Astrocyte (in vitro differentiated cells and primary cell): ENCODE data around the gene PYGO2. TPM values are rescaled to one million over a fixed set of nuclear protein-coding genes. Genes with fewer than 3 reads are reported as not detected.
"Not testable (repeated sequence)": the region's sequence is repeated elsewhere in the genome, so short reads cannot be mapped to it uniquely, and the experiment has no call there.

ENCODE experiments used
- DNase-seq: peaks from one replicate; pipeline ENCODE4 v3.0.0-alpha.2; 2010; ENCODE audit warnings: low read depth
- FAIRE-seq: peaks from 2 replicates; lab custom pipeline; 2011; peaks lifted over from hg19 to GRCh38; lab: Jason Lieb, UNC
- H2AFZ ChIP-seq: 2 replicates; pipeline ENCODE4 v1.6.0; 2012; ENCODE audit warnings: low read depth, low read length, inconsistent platforms
- H3K27ac ChIP-seq: 2 replicates; pipeline ENCODE4 v1.5.1; 2011; ENCODE audit warnings: low read depth, low read length, inconsistent platforms
- H3K27me3 ChIP-seq: 2 replicates; pipeline ENCODE4 v1.6.0; 2011; ENCODE audit warnings: low read length, inconsistent platforms; ENCODE audit not compliant: insufficient read depth
- H3K36me3 ChIP-seq: 2 replicates; pipeline ENCODE4 v1.5.1; 2011; ENCODE audit warnings: low read length, inconsistent platforms; ENCODE audit not compliant: insufficient read depth
- H3K4me1 ChIP-seq: 2 replicates; pipeline ENCODE4 v1.5.1; 2011; ENCODE audit warnings: low read length, inconsistent platforms; ENCODE audit not compliant: insufficient read depth
- H3K4me2 ChIP-seq: 2 replicates; pipeline ENCODE4 v1.6.0; 2012; ENCODE audit warnings: low read length, inconsistent platforms
- H3K4me3 ChIP-seq: 2 replicates; pipeline ENCODE4 v1.5.1; 2011; ENCODE audit warnings: low read depth, mild to moderate bottlenecking, low read length, inconsistent platforms; ENCODE audit not compliant: insufficient read depth
- H3K79me2 ChIP-seq: 2 replicates; pipeline ENCODE4 v1.6.0; 2012; ENCODE audit warnings: mild to moderate bottlenecking, low read length, inconsistent platforms; ENCODE audit not compliant: insufficient read depth
- H3K9ac ChIP-seq: 2 replicates; pipeline ENCODE4 v1.6.0; 2012; ENCODE audit warnings: mild to moderate bottlenecking, low read length, inconsistent platforms
- H3K9me3 ChIP-seq: 2 replicates; pipeline ENCODE4 v1.5.1; 2012; ENCODE audit warnings: low read depth, mild to moderate bottlenecking, low read length, inconsistent platforms; ENCODE audit not compliant: insufficient read depth
- H4K20me1 ChIP-seq: 2 replicates; pipeline ENCODE4 v1.6.0; 2012; ENCODE audit warnings: low read length, inconsistent platforms; ENCODE audit not compliant: insufficient read depth
- H3K27ac Mint-ChIP-seq: one replicate; pipeline ENCODE4 v1.8.0; 2021; ENCODE audit warnings: mild to moderate bottlenecking, mixed read lengths; ENCODE audit not compliant: unreplicated experiment
- H3K27me3 Mint-ChIP-seq: one replicate; pipeline ENCODE4 v1.8.0; 2021; ENCODE audit warnings: low read depth, mixed read lengths; ENCODE audit not compliant: unreplicated experiment
- H3K36me3 Mint-ChIP-seq: one replicate; pipeline ENCODE4 v1.8.0; 2021; ENCODE audit warnings: low read depth, mixed read lengths; ENCODE audit not compliant: unreplicated experiment
- H3K4me1 Mint-ChIP-seq: one replicate; pipeline ENCODE4 v1.8.0; 2021; ENCODE audit warnings: low read depth, mixed read lengths; ENCODE audit not compliant: unreplicated experiment
- H3K4me3 Mint-ChIP-seq: one replicate; pipeline ENCODE4 v1.8.0; 2021; ENCODE audit warnings: mild to moderate bottlenecking, moderate library complexity, mixed read lengths; ENCODE audit not compliant: unreplicated experiment
- H3K9me3 Mint-ChIP-seq: one replicate; pipeline ENCODE4 v1.8.0; 2021; ENCODE audit warnings: mild to moderate bottlenecking, mixed read lengths; ENCODE audit not compliant: unreplicated experiment
- EZH2 ChIP-seq: IDR thresholded peaks from 2 replicates; pipeline ENCODE4 v1.6.1; 2012; ENCODE audit warnings: mild to moderate bottlenecking, low read length, inconsistent platforms; ENCODE audit not compliant: insufficient read depth
- total RNA-seq: library from RNA; stranded (reverse); gene quantifications from 2 replicates; pipeline ENCODE4 v1.2.1, GENCODE V29; 2021
- TF ChIP-seq, protein P1 (sequence below): IDR thresholded peaks from 2 replicates; pipeline ENCODE4 v1.5.1; 2011; ENCODE audit warnings: low read depth, mild to moderate bottlenecking, inconsistent platforms, low read length, moderate library complexity; ENCODE audit not compliant: insufficient read depth

PYGO2 gene
- total RNA-seq, 1 donor from 2014 or later, result 21.8 TPM

GRCh38 chr1:154988058-154988954 lies 26.7 kb upstream of the PYGO2 start:
- Mint-ChIP-seq H3K36me3 (peaks cover 9% of the 10 kb centered on the region), H3K4me3 (no peak overlapping the region), H3K27ac (no peak overlapping the region), H3K9me3 (no peaks in the 10 kb centered on the region), H3K4me1 (peaks cover 14% of the 10 kb centered on the region), H3K27me3 (no peaks in the 10 kb centered on the region)
- no peaks in the 10 kb centered on the region for H3K9me3 ChIP-seq
- H2AFZ ChIP-seq, result no peak overlapping the region
- DNase-seq (no peak), FAIRE-seq (no peak)
- no peak overlapping the region for H3K27ac ChIP-seq
- peaks cover 56% of the 10 kb centered on the region for H3K79me2 ChIP-seq
- H3K9ac ChIP-seq, result no peak overlapping the region
- TF ChIP-seq, protein P1, sequence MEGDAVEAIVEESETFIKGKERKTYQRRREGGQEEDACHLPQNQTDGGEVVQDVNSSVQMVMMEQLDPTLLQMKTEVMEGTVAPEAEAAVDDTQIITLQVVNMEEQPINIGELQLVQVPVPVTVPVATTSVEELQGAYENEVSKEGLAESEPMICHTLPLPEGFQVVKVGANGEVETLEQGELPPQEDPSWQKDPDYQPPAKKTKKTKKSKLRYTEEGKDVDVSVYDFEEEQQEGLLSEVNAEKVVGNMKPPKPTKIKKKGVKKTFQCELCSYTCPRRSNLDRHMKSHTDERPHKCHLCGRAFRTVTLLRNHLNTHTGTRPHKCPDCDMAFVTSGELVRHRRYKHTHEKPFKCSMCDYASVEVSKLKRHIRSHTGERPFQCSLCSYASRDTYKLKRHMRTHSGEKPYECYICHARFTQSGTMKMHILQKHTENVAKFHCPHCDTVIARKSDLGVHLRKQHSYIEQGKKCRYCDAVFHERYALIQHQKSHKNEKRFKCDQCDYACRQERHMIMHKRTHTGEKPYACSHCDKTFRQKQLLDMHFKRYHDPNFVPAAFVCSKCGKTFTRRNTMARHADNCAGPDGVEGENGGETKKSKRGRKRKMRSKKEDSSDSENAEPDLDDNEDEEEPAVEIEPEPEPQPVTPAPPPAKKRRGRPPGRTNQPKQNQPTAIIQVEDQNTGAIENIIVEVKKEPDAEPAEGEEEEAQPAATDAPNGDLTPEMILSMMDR, result no peak
- no peak for TF ChIP-seq EZH2
- no peak overlapping the region for H3K4me3 ChIP-seq
- peaks cover 24% of the 10 kb centered on the region for H3K36me3 ChIP-seq
- no peaks in the 10 kb centered on the region for H3K27me3 ChIP-seq
- peaks cover 8% of the 10 kb centered on the region for H3K4me1 ChIP-seq
- peaks cover 29% of the 10 kb centered on the region for H4K20me1 ChIP-seq
- no peak overlapping the region for H3K4me2 ChIP-seq

GRCh38 chr1:154987326-154987725 lies 25.7 kb upstream of the PYGO2 start:
- Histone ChIP-seq H3K36me3 (peaks cover 24% of the 10 kb centered on the region), H3K4me2 (no peak overlapping the region), H3K79me2 (peaks cover 59% of the 10 kb centered on the region), H3K4me3 (no peak overlapping the region), H3K4me1 (peaks cover 13% of the 10 kb centered on the region), H4K20me1 (peaks cover 29% of the 10 kb centered on the region), H2AFZ (no peak overlapping the region), H3K27me3 (no peaks in the 10 kb centered on the region), H3K27ac (no peak overlapping the region), H3K9ac (no peak overlapping the region), H3K9me3 (no peaks in the 10 kb centered on the region)
- Mint-ChIP-seq H3K27ac (no peak overlapping the region), H3K9me3 (no peaks in the 10 kb centered on the region), H3K4me3 (no peak overlapping the region), H3K27me3 (no peaks in the 10 kb centered on the region), H3K36me3 (peaks cover 7% of the 10 kb centered on the region), H3K4me1 (peaks cover 5% of the 10 kb centered on the region)
- no peak for DNase-seq
- TF ChIP-seq EZH2, result no peak
- no peak for FAIRE-seq

- H3K4me3 ChIP-seq, FAIRE-seq, H3K27me3 ChIP-seq, H3K36me3 Mint-ChIP-seq, H3K9me3 ChIP-seq, H3K9ac ChIP-seq, H2AFZ ChIP-seq, H3K27ac ChIP-seq, H3K4me3 Mint-ChIP-seq, H3K4me2 ChIP-seq, H3K27ac Mint-ChIP-seq, H3K27me3 Mint-ChIP-seq, H3K4me1 Mint-ChIP-seq, H3K9me3 Mint-ChIP-seq, DNase-seq: not testable (repeated sequence)
- Histone ChIP-seq H3K79me2 (peaks cover 59% of the 10 kb centered on the region), H4K20me1 (peaks cover 29% of the 10 kb centered on the region), H3K36me3 (peaks cover 24% of the 10 kb centered on the region), H3K4me1 (peaks cover 14% of the 10 kb centered on the region)
These were observed 25.2 kb upstream of the PYGO2 start for GRCh38 chr1:154986736-154987135.
